Esophagus squamous epithelium (tissue), 5 donors: ENCODE results near the gene MLLT3. TPM values are rescaled to one million over a fixed set of nuclear protein-coding genes. Genes with fewer than 3 reads are reported as not detected.

ENCODE experiments used
- DNase-seq: peaks from one replicate; lab custom pipeline; 2025; lab: John Stamatoyannopoulos, UW
- H3K27ac ChIP-seq, 4 donors: fragments of 200-600 bp; sonication (generic); one replicate each; pipeline ENCODE4 v1.5.1; 2016 to 2019; ENCODE audit warnings: mild to moderate bottlenecking in 1 of 4
- H3K27me3 ChIP-seq, 4 donors: fragments of 200-600 bp; sonication (generic); 1 replicate in 3 of 4; 2 replicates in 1 of 4; pipeline versions ENCODE4 v1.5.1 to v1.6.0; 2017 to 2021; ENCODE audit warnings: antibody characterized with exemption in 1 of 4
- H3K36me3 ChIP-seq, 3 donors: fragments of 200-600 bp; sonication (generic); one replicate each; pipeline ENCODE4 v1.5.1; 2016 to 2019
- H3K4me1 ChIP-seq, 3 donors: fragments of 200-600 bp; sonication (generic); one replicate each; pipeline ENCODE4 v1.5.1; 2017 to 2019
- H3K4me3 ChIP-seq, 4 donors: fragments of 200-600 bp; sonication (generic); 1 replicate in 3 of 4; 2 replicates in 1 of 4; pipeline ENCODE4 v1.5.1; 2016 to 2019; ENCODE audit warnings: mild to moderate bottlenecking in 2 of 4, moderate library complexity in 1 of 4
- H3K9me3 ChIP-seq, 3 donors: fragments of 200-600 bp; sonication (generic); one replicate each; pipeline ENCODE4 v1.5.1; 2016 to 2019
- CTCF ChIP-seq, 6 experiments: fragments of 450-650 bp in 4 of 6; fragments of 200-600 bp in 2 of 6; sonication (generic) in 2 of 6; IDR thresholded peaks; one replicate each; pipeline ENCODE4 v1.5.1; 2016 to 2019; ENCODE audit warnings: antibody characterized with exemption in 6 of 6, mild to moderate bottlenecking in 4 of 6, moderate library complexity in 4 of 6
- POLR2A ChIP-seq, 4 donors: fragments of 450-650 bp; IDR thresholded peaks; one replicate each; pipeline ENCODE4 v1.6.1; 2017; ENCODE audit warnings: antibody characterized with exemption in 4 of 4, mild to moderate bottlenecking in 4 of 4, moderate library complexity in 3 of 4
- WGBS, 2 donors: methylation state at CpG; one replicate each; pipeline ENCODE4 v1.1.5; 2018; 5-methylcytosine and 5-hydroxymethylcytosine counted together
- intact Hi-C: fragments of 100-400 bp; cut with DNase I; formaldehyde crosslinking; loops from one replicate; pipeline ENCODE4 v1.15.0; 2022
- total RNA-seq, 4 donors: library from RNA; depleted of rRNA; stranded (reverse); fragments of >200 nt; gene quantifications; one replicate each; pipeline ENCODE4 v1.1.0, GENCODE V29; 2016
- donor health status: DM: yes; HTN: yes; CAD: no.

Gene MLLT3
- total RNA-seq, 4 donors from 2014 or later, result 8.2 to 21.5 (median 8.6) TPM

GRCh38 chr9:20496328-20496727 lies 126.0 kb downstream of the MLLT3 start:
- intact Hi-C loops, result no loop called here
- H3K9me3 ChIP-seq, result no peaks in the 10 kb centered on the region
- H3K4me3 ChIP-seq, result no peak overlapping the region
- TF ChIP-seq POLR2A (IDR thresholded peaks at IDR 0.05), result no peak
- no peak for TF ChIP-seq CTCF (IDR thresholded peaks at IDR 0.05)
- WGBS, 2 donors, result 88% methylated on average over 2 of the region's 2 CpGs
- H3K27ac ChIP-seq, result no peak overlapping the region
- H3K36me3 ChIP-seq, result no peaks in the 10 kb centered on the region
- no peak for DNase-seq
- no peaks in the 10 kb centered on the region for H3K27me3 ChIP-seq
- H3K4me1 ChIP-seq, result no peaks in the 10 kb centered on the region

GRCh38 chr9:20495098-20495497 lies 127.2 kb downstream of the MLLT3 start:
- peaks cover 0 to 11% (median 0%) of the 10 kb centered on the region in 3 donors for H3K4me1 ChIP-seq
- H3K27me3 ChIP-seq, result no peaks in the 10 kb centered on the region
- intact Hi-C loops, result no loop called here
- WGBS, 2 donors, result 77 to 84% methylated on average over 3 of the region's 3 CpGs
- TF ChIP-seq POLR2A (IDR thresholded peaks at IDR 0.05) (no peak), CTCF (IDR thresholded peaks at IDR 0.05) (no peak)
- no peak overlapping the region for H3K27ac ChIP-seq
- H3K4me3 ChIP-seq, result no peak overlapping the region
- no peaks in the 10 kb centered on the region for H3K9me3 ChIP-seq
- DNase-seq, result no peak
- no peaks in the 10 kb centered on the region for H3K36me3 ChIP-seq

GRCh38 chr9:20494035-20494434 lies 128.3 kb downstream of the MLLT3 start:
- intact Hi-C loops, result no loop called here
- WGBS, 2 donors, result 86 to 96% methylated on average over 1 of the region's 1 CpG

GRCh38 chr9:20492772-20493171 lies 129.5 kb downstream of the MLLT3 start:
- Histone ChIP-seq H3K4me3 (no peak overlapping the region), H3K9me3 (no peaks in the 10 kb centered on the region), H3K27ac (no peak overlapping the region), H3K27me3 (no peaks in the 10 kb centered on the region), H3K36me3 (no peaks in the 10 kb centered on the region), H3K4me1 (peaks cover 0 to 15% (median 0%) of the 10 kb centered on the region in 3 donors)
- TF ChIP-seq CTCF (IDR thresholded peaks at IDR 0.05) (no peak), POLR2A (IDR thresholded peaks at IDR 0.05) (no peak)
- intact Hi-C loops, result no loop called here
- WGBS, 2 donors, result 72 to 81% methylated on average over 1 of the region's 1 CpG
- DNase-seq, result no peak

More at GRCh38 chr9:20494035-20494434, 128.3 kb downstream of the MLLT3 start:
- TF ChIP-seq CTCF (IDR thresholded peaks at IDR 0.05), result no peak
- TF ChIP-seq POLR2A (IDR thresholded peaks at IDR 0.05), result no peak
- Histone ChIP-seq H3K4me1 (peaks cover 0 to 15% (median 0%) of the 10 kb centered on the region in 3 donors), H3K9me3 (no peaks in the 10 kb centered on the region), H3K36me3 (no peaks in the 10 kb centered on the region), H3K27ac (no peak overlapping the region), H3K4me3 (no peak overlapping the region), H3K27me3 (no peaks in the 10 kb centered on the region)
- no peak for DNase-seq

- DNase-seq, result no peak
- TF ChIP-seq POLR2A (IDR thresholded peaks at IDR 0.05) (no peak), CTCF (IDR thresholded peaks at IDR 0.05) (no peak)
- intact Hi-C loops, result no loop called here
- Histone ChIP-seq H3K27me3 (no peaks in the 10 kb centered on the region), H3K9me3 (no peaks in the 10 kb centered on the region), H3K4me1 (peaks cover 0 to 15% (median 0%) of the 10 kb centered on the region in 3 donors), H3K4me3 (no peak overlapping the region), H3K36me3 (no peaks in the 10 kb centered on the region), H3K27ac (no peak overlapping the region)
- 95 to 100% methylated on average over 1 of the region's 1 CpG for WGBS, 2 donors
Observed at GRCh38 chr9:20491612-20492011, 130.7 kb downstream of the MLLT3 start.
